ENCODE results near the gene WNT9B.
A peak's percentile ranks its signal among the peaks of the same experiment; 100 is the strongest.

Gene WNT9B, protein sequence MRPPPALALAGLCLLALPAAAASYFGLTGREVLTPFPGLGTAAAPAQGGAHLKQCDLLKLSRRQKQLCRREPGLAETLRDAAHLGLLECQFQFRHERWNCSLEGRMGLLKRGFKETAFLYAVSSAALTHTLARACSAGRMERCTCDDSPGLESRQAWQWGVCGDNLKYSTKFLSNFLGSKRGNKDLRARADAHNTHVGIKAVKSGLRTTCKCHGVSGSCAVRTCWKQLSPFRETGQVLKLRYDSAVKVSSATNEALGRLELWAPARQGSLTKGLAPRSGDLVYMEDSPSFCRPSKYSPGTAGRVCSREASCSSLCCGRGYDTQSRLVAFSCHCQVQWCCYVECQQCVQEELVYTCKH

GRCh38 chr17:46851029-46851741 is at the start of gene WNT9B:
TSS of gene WNT9B (plus strand) at chr17:46851583. CDS start at chr17:46851639, 56 bp downstream.
- peak in 1 of 58 donors; percentile 6 for DNase-seq

DNA sequence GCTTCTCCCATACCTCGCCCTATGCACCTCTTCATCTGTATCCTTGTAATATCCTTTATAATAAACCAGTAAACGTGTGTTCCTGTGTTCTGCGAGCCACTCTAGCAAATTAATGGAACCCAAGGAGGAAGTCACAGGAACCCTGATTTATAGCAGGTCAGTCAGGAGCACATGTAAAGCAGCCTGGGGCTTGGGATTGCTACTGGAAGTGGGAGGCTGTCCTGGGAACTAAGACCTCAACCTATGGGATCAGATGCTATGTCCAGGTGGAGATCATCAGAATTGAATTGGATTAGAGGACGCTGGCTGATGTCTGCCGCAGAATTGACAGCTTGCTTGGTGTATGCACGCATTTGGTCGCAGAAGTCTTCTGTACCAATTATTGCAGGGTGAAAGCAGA is 48.6 kb upstream of the WNT9B start:
- DNase-seq: no peak

- no peak for DNase-seq
These were observed 47.8 kb upstream of the WNT9B start for GRCh38 chr17:46803544-46803943.

DNA sequence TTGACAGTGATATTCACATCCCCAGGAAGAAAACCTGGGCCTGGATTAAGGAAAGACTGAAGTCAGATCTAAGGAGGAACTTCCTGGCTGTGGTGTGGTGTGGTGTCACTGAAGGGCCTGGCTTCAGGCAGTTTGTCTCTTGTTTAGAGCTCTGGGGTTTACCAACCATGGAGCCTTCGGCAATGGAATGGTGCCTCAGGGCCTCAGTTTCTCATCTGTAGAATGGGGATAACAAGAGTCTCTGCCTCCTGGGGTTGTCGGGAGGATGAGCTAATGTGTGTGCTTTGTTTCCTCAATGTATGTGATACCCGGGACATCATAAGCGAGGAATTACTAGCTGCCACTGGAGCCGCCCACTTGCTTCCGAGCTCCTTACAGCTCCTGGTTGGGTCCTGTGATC is 45.6 kb upstream of the WNT9B start:
- DNase-seq: no peak

GRCh38 chr17:46809110-46809571 is 42.2 kb upstream of the WNT9B start:
- DNase-seq: no peak

DNA sequence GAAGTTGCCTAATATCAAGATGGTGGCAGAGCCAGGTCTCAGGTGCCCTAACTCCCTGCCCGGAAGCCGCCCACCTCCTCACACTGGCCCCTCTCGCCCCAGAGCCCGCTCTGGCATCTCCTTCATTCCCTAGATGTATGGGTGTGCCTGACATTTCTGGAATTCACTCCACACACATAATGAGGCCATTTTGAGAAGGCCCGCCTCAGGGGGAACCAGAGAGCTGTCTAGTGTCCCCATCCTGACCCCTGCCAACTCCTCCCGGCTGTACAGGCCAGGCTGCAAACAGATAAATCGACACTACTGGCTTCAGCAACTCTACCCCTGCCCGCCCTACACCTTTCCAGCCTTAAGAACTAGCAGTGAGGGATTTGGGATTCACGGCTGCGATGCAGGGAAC is 40.5 kb upstream of the WNT9B start:
- no peak for DNase-seq

DNA sequence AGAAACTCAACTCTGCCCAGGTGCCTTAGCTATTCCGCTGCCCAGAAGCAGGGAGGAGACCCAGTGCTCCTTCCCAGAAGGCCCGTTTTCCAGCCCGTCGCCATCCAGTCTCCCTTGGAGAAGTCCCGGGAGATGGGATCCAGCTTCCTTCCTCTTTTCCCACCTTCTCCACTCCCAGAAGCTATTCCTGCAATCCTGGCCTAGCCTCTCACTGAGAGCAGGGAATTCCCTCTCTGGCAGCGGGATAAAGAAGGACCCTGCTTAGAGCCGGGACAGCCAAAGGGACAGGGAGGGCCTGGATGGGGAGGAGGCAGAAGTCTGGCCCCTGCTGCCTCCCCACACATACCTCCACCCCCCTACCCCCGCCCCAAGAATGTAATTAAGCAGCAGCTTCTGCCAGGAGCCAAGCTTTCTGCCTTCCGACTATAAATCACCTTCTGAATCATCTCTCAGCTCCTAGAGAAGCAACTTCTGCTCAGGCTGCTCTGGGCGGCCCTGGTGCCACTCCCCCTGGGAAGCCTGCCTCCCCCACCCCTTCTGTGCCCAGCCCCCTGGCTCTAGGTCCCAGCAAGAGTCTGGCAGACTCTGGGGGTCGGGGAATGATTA is 39.3 kb upstream of the WNT9B start:
- no peak for DNase-seq

- DNase-seq: no peak
These were observed 38.6 kb upstream of the WNT9B start for GRCh38 chr17:46812624-46813318.

- no peak for DNase-seq
These were observed 37.5 kb upstream of the WNT9B start for GRCh38 chr17:46813920-46814319.

- no peak for DNase-seq
These were observed 36.9 kb upstream of the WNT9B start for GRCh38 chr17:46814446-46814845.

GRCh38 chr17:46815474-46816353 is 35.7 kb upstream of the WNT9B start:
- no peak for DNase-seq

DNA sequence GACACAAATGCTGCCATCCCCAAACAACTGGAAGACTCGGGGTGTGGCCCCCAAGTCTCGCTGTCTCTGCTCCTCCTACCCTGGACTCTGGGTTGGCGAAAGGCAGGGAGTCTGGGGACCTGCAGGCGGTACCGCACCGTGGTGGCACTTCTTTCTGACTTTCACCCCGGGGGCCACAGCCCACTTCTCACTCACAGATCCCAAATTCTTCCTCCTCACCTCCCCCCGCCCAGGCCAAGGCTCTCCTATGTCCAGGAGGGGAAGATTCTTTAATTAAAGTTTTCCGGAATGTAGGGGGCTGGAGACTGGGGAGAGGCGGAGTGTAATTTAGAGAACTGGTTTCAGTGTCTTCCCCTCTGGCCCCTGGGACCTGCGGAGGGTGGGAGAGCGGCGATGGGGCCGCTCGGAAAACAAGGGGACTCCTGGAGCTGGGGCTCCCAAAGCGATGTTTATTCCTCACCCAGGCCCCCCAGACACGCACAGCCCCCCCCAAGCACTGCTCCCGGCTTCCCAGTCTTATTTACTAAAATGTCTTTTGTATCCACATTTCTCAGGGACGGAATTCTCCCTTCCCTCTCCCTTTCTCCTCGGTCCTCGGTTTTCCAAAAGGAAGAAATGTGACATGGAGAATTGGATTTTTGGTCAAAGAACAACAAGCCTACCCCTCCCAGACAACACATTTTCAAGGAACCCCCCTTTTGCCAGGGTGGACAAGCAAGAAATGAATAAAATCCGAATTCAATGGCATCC is 34.1 kb upstream of the WNT9B start:
- DNase-seq: no peak

GRCh38 chr17:46817901-46818209 is 33.5 kb upstream of the WNT9B start:
- no peak for DNase-seq

GRCh38 chr17:46818316-46818928 is 33.0 kb upstream of the WNT9B start, which contains the start of gene WNT3:
TSS of gene WNT3 (minus strand) at chr17:46818692. CDS start at chr17:46818597, 95 bp downstream.
- DNase-seq: peak in 17 of 58 donors; percentile 4 to 53 (median 13)

- DNase-seq: no peak
These were observed 32.2 kb upstream of the WNT9B start for GRCh38 chr17:46818929-46819859.

DNA sequence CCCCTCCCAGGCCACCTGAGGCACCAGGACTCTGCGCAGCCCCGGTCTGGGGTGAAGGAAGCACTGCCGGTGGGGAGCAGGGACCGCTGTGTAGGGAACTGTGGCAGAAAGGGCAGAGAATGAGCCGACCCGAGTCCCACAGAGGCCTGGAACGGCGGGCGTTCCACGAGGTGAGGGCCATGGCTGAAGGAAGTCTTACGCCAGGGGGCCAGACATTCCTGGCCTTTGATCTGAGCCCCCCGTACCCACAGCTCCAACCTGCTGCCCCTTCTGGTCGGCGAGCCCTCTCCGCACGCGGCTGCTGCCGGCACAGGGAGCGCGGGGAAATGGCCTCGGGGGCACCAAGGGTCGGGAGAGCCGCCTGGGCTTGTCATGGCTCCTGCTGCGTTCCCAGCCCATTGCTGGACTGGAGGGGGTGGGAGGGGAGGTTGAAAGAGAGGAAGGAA is 31.5 kb upstream of the WNT9B start:
- DNase-seq: no peak

- no peak for DNase-seq
These were observed 30.6 kb upstream of the WNT9B start for GRCh38 chr17:46820592-46821450.

Data from anterior cingulate cortex (tissue), 58 donors.